K562 (cell line): ENCODE results near the gene GRAMD4. TPM values are rescaled to one million over a fixed set of nuclear protein-coding genes. Genes with fewer than 3 reads are reported as not detected.

Source experiments
- ATAC-seq: fragments of 200-7000 bp; cut with Tn5 transposase; 3 replicates; pipeline ENCODE4 v1.9.1; 2020; ENCODE audit warnings: moderate library complexity
- BruUV-seq: library from RNA; stranded (reverse); fragments of 400-500 nt; replicated peaks from 2 replicates; lab custom pipeline; 2021; lab: Mats Ljungman, UMichigan
- CTCF ChIA-PET: fragments of 300-600 bp; formaldehyde crosslinking; extraction: SDS; loops from one replicate; lab custom pipeline; 2021; ENCODE audit warnings: low intra/inter-chr PET ratio; lab: Yijun Ruan, JAX
- POLR2A ChIA-PET: fragments of 300-600, 350-650 bp; sonication (Branson Sonifier 250); formaldehyde crosslinking; extraction: SDS; loops from one replicate; lab custom pipeline; 2021; ENCODE audit warnings: antibody characterized with exemption, inconsistent platforms; lab: Yijun Ruan, JAX
- DNase-seq, 4 experiments: peaks; one replicate each; pipeline versions ENCODE4 v3.0.0 to v3.0.0-alpha.2; 2011 to 2018; ENCODE audit warnings: low spot score in 3 of 4, mixed read lengths in 3 of 4; ENCODE audit errors: extremely low read depth in 1 of 4
- FAIRE-seq: peaks from 2 replicates; lab custom pipeline; 2011; peaks lifted over from hg19 to GRCh38; lab: Jason Lieb, UNC
- H2AFZ ChIP-seq: 2 replicates; pipeline ENCODE4 v1.6.0; 2011; ENCODE audit warnings: low read depth, low read length, control low read depth, inconsistent platforms
- H3K27ac ChIP-seq: fragments of 200-600 bp; 3 replicates; pipeline ENCODE4 v1.8.0; 2011; ENCODE audit warnings: low read depth, mild to moderate bottlenecking, control low read depth, inconsistent platforms, low read length, moderate library complexity, mixed read lengths; ENCODE audit errors: extremely low read depth
- H3K27me3 ChIP-seq, 2 experiments: fragments of 300-600 bp in 1 of 2; 2 replicates in 1 of 2; 3 replicates in 1 of 2; pipeline versions ENCODE4 v1.6.0 to v1.8.0; 2011; ENCODE audit warnings: inconsistent platforms in 2 of 2, low read length in 2 of 2, mild to moderate bottlenecking in 1 of 2, mixed read lengths in 1 of 2, moderate library complexity in 1 of 2; ENCODE audit not compliant: control insufficient read depth in 2 of 2, insufficient read depth in 2 of 2
- H3K36me3 ChIP-seq: fragments of 300-600 bp; 3 replicates; pipeline ENCODE4 v1.8.0; 2011; ENCODE audit warnings: mild to moderate bottlenecking, low read length, inconsistent platforms; ENCODE audit not compliant: control insufficient read depth, insufficient read depth
- H3K4me1 ChIP-seq, 2 experiments: fragments of 200-600 bp in 1 of 2; replicated peaks in 1 of 2; 2 replicates in 1 of 2; 3 replicates in 1 of 2; pipeline versions ENCODE4 v1.5.1 to v1.8.0; 2011; ENCODE audit warnings: inconsistent platforms in 2 of 2, low read length in 2 of 2, mild to moderate bottlenecking in 1 of 2, mixed read lengths in 1 of 2, moderate library complexity in 1 of 2; ENCODE audit not compliant: control insufficient read depth in 2 of 2, insufficient read depth in 2 of 2
- H3K4me2 ChIP-seq: 2 replicates; pipeline ENCODE4 v1.6.1; 2011; ENCODE audit warnings: low read length, control low read depth, inconsistent platforms, mixed read lengths; ENCODE audit not compliant: insufficient read depth
- H3K4me3 ChIP-seq: fragments of 200-600 bp; sonication (generic), shearing (Covaris generic); 2 replicates; pipeline ENCODE4 v1.5.1; 2016; ENCODE audit warnings: control low read depth, inconsistent platforms
- H3K79me2 ChIP-seq: fragments of 200-600 bp; 3 replicates; pipeline ENCODE4 v1.8.0; 2011; ENCODE audit warnings: low read length, inconsistent platforms; ENCODE audit not compliant: control insufficient read depth, insufficient read depth
- H3K9ac ChIP-seq, 2 experiments: 2 replicates each; pipeline versions ENCODE4 v1.6.0 to v1.6.1; 2011; ENCODE audit warnings: low read depth in 2 of 2, low read length in 2 of 2, control low read depth in 1 of 2, inconsistent platforms in 1 of 2, mild to moderate bottlenecking in 1 of 2, mixed read lengths in 1 of 2; ENCODE audit not compliant: insufficient read depth in 1 of 2
- H3K9me1 ChIP-seq: one replicate; pipeline ENCODE4 v1.6.0; 2011; ENCODE audit warnings: inconsistent platforms, mild to moderate bottlenecking, low read length, moderate library complexity; ENCODE audit not compliant: control insufficient read depth, insufficient read depth
- H3K9me3 ChIP-seq: replicated peaks from 2 replicates; pipeline ENCODE4 v1.5.1; 2011; ENCODE audit warnings: low read depth, low read length, inconsistent platforms; ENCODE audit not compliant: control insufficient read depth, insufficient read depth
- H4K20me1 ChIP-seq: replicated peaks from 2 replicates; pipeline ENCODE4 v1.6.1; 2011; ENCODE audit warnings: low read length, inconsistent platforms, mixed read lengths; ENCODE audit not compliant: control insufficient read depth, insufficient read depth
- ETV6 ChIP-seq, 3 experiments: fragments of 150-350 bp in 1 of 3; sonication (generic) in 1 of 3; formaldehyde crosslinking in 1 of 3; IDR thresholded peaks; 2 replicates each; pipeline versions ENCODE4 v1.6.1 to v1.8.0; 2014 to 2022; ENCODE audit warnings: borderline replicate concordance in 2 of 3, low read depth in 2 of 3, antibody characterized with exemption in 1 of 3, low read length in 1 of 3, mild to moderate bottlenecking in 1 of 3, missing genetic modification reagents in 1 of 3
- HDAC6 ChIP-seq: IDR thresholded peaks from 2 replicates; pipeline ENCODE4 v1.6.1; 2012; ENCODE audit warnings: low read depth, mild to moderate bottlenecking, control low read depth, inconsistent platforms, low read length, moderate library complexity
- ZC3H4 ChIP-seq: sonication (generic); formaldehyde crosslinking; IDR thresholded peaks from 2 replicates; pipeline ENCODE4 v1.9.0; 2021; ENCODE audit warnings: missing genetic modification reagents, borderline replicate concordance
- WGBS: fragments of 100-300 bp; shearing (Covaris generic); methylation state at CpG from one replicate; pipeline ENCODE4 v1.1.6; 2016; ENCODE audit warnings: low coverage, mixed read lengths; ENCODE audit not compliant: insufficient coverage; ENCODE audit errors: missing lambda C conversion rate; 5-methylcytosine and 5-hydroxymethylcytosine counted together
- in situ Hi-C: fragments of 300-500 bp; cut with MboI; formaldehyde crosslinking; loops from 4 replicates; pipeline ENCODE4 v1.15.0; 2018; ENCODE audit warnings: inconsistent platforms, mixed read lengths
- intact Hi-C: fragments of 100-400 bp; cut with micrococcal nuclease; formaldehyde crosslinking; loops from 2 replicates; pipeline ENCODE4 v1.14.2; 2022
- polyA plus RNA-seq, 8 experiments: library from polyadenylated mRNA; depleted of rRNA in 4 of 8; stranded (reverse) in 5 of 8; unstranded in 3 of 8; fragments of >200 nt; fragmentation: Nextera tagmentation in 2 of 8; fragmentation: Illumina TruSeq in 1 of 8; extraction: Ambion mirVana in 2 of 8; extraction: Trizol in 1 of 8; gene quantifications; 2 replicates each; pipeline versions ENCODE4 v1.2.1 to v1.2.3, GENCODE V29; 2011 to 2014; ENCODE audit warnings: inconsistent platforms in 1 of 8, missing spikeins in 1 of 8
- total RNA-seq, 7 experiments: library from RNA; depleted of rRNA in 6 of 7; stranded (reverse); fragments of >200 nt in 6 of 7; fragmentation: Illumina TruSeq in 2 of 7; extraction: Trizol in 2 of 7; gene quantifications; 2 replicates each; pipeline versions ENCODE4 v1.2.1 to v1.2.3, GENCODE V29; 2011 to 2021; ENCODE audit warnings: low replicate concordance in 1 of 7

The GRAMD4 gene
- total and polyA plus RNA-seq, 9 of the 15 experiments (the other 6 are each of a cell fraction or from before 2014, with no cell fraction given) = 0.18 to 44.8 (median 18.6) TPM

GRCh38 chr22:46678003-46678657 lies 57.9 kb downstream of the GRAMD4 start:
- no peak overlapping the region for H2AFZ ChIP-seq
- POLR2A ChIA-PET = no interaction called here
- DNase-seq = no peak
- BruUV-seq = no TSS peak
- in situ Hi-C loops = loop anchor here (10.0 kb wide), 1 partner anchor 113 kb away; no protein-coding TSS in a partner anchor
- no peaks in the 10 kb centered on the region for H3K79me2 ChIP-seq
- intact Hi-C loops = no loop called here
- WGBS = 94% methylated on average over 8 of the region's 31 CpGs
- H3K4me3 ChIP-seq = no peak overlapping the region
- no peak for FAIRE-seq
- no peaks in the 10 kb centered on the region for H3K27me3 ChIP-seq
- H3K9ac ChIP-seq = no peak overlapping the region
- CTCF ChIA-PET = no interaction called here
- TF ChIP-seq HDAC6 = no peak
- no peak for TF ChIP-seq ZC3H4 (CRISPR knock-in tag)
- TF ChIP-seq ETV6 (IDR thresholded peaks at IDR 0.05; ENCODE audit: borderline replicate concordance in 1 of 2, low read depth in 2 of 2, low read length in 1 of 2) = no peak
- TF ChIP-seq ETV6 (CRISPR knock-in tag; IDR thresholded peaks at IDR 0.05; ENCODE audit: borderline replicate concordance) = no peak
- H3K9me3 ChIP-seq = no peaks in the 10 kb centered on the region
- H4K20me1 ChIP-seq = no peaks in the 10 kb centered on the region; the same call in 1 of the 2 replicates
- no peaks in the 10 kb centered on the region for H3K9me1 ChIP-seq
- peaks cover 23% of the 10 kb centered on the region; the same call in 1 of the 3 replicates for H3K36me3 ChIP-seq
- no peak for ATAC-seq
- H3K4me2 ChIP-seq = no peak overlapping the region
- H3K27ac ChIP-seq = no peak overlapping the region
- peaks cover 0 to 4% of the 10 kb centered on the region in 2 experiments; a peak in 2 of 5 replicates for H3K4me1 ChIP-seq
